Ascending aorta (tissue), 2 donors: Measurements from ENCODE around the gene RPS15A. TPM values are rescaled to one million over a fixed set of nuclear protein-coding genes. Genes with fewer than 3 reads are reported as not detected.
A peak's percentile ranks its signal among the peaks of the same experiment; 100 is the strongest.

Experiments
- DNase-seq, 2 donors: peaks; one replicate each; pipeline ENCODE4 v3.0.0-alpha.2; 2019; ENCODE audit warnings: low spot score in 2 of 2
- H3K27ac ChIP-seq, 2 donors: fragments of 200-600 bp; sonication (generic); one replicate each; pipeline ENCODE4 v1.5.1; 2016 to 2017; ENCODE audit warnings: mild to moderate bottlenecking in 1 of 2
- H3K27me3 ChIP-seq: fragments of 200-600 bp; sonication (generic); one replicate; pipeline ENCODE4 v1.5.1; 2017
- H3K36me3 ChIP-seq, 2 donors: fragments of 200-600 bp; sonication (generic); one replicate each; pipeline ENCODE4 v1.5.1; 2016
- H3K4me1 ChIP-seq, 2 donors: fragments of 200-600 bp; sonication (generic); one replicate each; pipeline ENCODE4 v1.5.1; 2016 to 2017; ENCODE audit warnings: mild to moderate bottlenecking in 1 of 2
- H3K4me3 ChIP-seq, 2 donors: fragments of 200-600 bp; sonication (generic); one replicate each; pipeline ENCODE4 v1.5.1; 2016 to 2017; ENCODE audit warnings: mild to moderate bottlenecking in 1 of 2
- H3K9me3 ChIP-seq, 2 donors: fragments of 200-600 bp; sonication (generic); one replicate each; pipeline ENCODE4 v1.5.1; 2016
- CTCF ChIP-seq, 3 experiments: fragments of 200-600 bp in 2 of 3; fragments of 450-650 bp in 1 of 3; sonication (generic) in 2 of 3; IDR thresholded peaks; one replicate each; pipeline ENCODE4 v1.5.1; 2016 to 2019; ENCODE audit warnings: antibody characterized with exemption in 3 of 3, mild to moderate bottlenecking in 1 of 3, moderate library complexity in 1 of 3
- intact Hi-C: fragments of 100-400 bp; cut with DNase I; formaldehyde crosslinking; loops from one replicate; pipeline ENCODE4 v1.15.1; 2023
- total RNA-seq: library from RNA; depleted of rRNA; stranded (reverse); fragments of >200 nt; gene quantifications from one replicate; pipeline ENCODE4 v1.1.0, GENCODE V29; 2016

Gene RPS15A
- total RNA-seq, 1 donor from 2014 or later: 540 TPM

- no peak for TF ChIP-seq CTCF (IDR thresholded peaks at IDR 0.05)
- no peak overlapping the region for H3K27ac ChIP-seq
- no peak for DNase-seq
- H3K4me3 ChIP-seq: no peak overlapping the region
- H3K27me3 ChIP-seq: no peaks in the 10 kb centered on the region
- H3K36me3 ChIP-seq: peaks cover 42 to 49% of the 10 kb centered on the region in 2 donors
- intact Hi-C loops: loop anchor here (10.0 kb wide), 1 partner anchor 1462 kb away; no protein-coding TSS in a partner anchor
- no peaks in the 10 kb centered on the region for H3K9me3 ChIP-seq
- peaks cover 3 to 9% of the 10 kb centered on the region in 2 donors for H3K4me1 ChIP-seq
These were observed 6.2 kb upstream of the RPS15A start for GRCh38 chr16:18796377-18796776.

GRCh38 chr16:18792836-18793433, 2.8 kb upstream of the RPS15A start:
- peaks cover 50 to 55% of the 10 kb centered on the region in 2 donors for H3K36me3 ChIP-seq
- no peak overlapping the region for H3K27ac ChIP-seq
- intact Hi-C loops: loop anchor here (10.0 kb wide), 1 partner anchor 1458 kb away; no protein-coding TSS in a partner anchor
- no peak overlapping the region for H3K4me3 ChIP-seq
- DNase-seq: no peak
- H3K9me3 ChIP-seq: no peaks in the 10 kb centered on the region
- H3K27me3 ChIP-seq: no peaks in the 10 kb centered on the region
- TF ChIP-seq CTCF (IDR thresholded peaks at IDR 0.05): no peak
- H3K4me1 ChIP-seq: peaks cover 6 to 15% of the 10 kb centered on the region in 2 donors

DNA sequence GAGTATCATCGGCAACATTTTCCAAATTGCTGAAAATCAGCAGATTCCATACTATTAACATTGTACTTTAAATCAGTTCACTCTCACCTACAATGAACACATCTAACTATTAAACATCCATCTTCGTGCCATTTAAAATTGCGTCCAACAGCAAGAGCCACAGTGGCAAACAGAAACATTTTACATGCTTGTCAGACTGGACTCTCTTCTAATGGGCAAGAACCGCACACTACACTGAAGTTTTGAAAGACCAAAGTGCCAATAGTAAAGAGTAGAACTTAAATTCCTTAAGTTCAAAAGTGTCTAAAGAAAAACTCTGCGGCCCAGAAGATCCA, 652 bp downstream of the RPS15A start:
- DNase-seq: no peak
- peaks cover 6 to 24% of the 10 kb centered on the region in 2 donors for H3K4me1 ChIP-seq
- H3K27ac ChIP-seq: peak overlapping the region; percentile 62 to 79
- H3K4me3 ChIP-seq: peak overlapping the region; percentile 69 to 72
- H3K9me3 ChIP-seq: no peaks in the 10 kb centered on the region
- H3K36me3 ChIP-seq: peaks cover 59 to 65% of the 10 kb centered on the region in 2 donors
- intact Hi-C loops: no loop called here
- no peak for TF ChIP-seq CTCF (IDR thresholded peaks at IDR 0.05)
- no peaks in the 10 kb centered on the region for H3K27me3 ChIP-seq

DNA sequence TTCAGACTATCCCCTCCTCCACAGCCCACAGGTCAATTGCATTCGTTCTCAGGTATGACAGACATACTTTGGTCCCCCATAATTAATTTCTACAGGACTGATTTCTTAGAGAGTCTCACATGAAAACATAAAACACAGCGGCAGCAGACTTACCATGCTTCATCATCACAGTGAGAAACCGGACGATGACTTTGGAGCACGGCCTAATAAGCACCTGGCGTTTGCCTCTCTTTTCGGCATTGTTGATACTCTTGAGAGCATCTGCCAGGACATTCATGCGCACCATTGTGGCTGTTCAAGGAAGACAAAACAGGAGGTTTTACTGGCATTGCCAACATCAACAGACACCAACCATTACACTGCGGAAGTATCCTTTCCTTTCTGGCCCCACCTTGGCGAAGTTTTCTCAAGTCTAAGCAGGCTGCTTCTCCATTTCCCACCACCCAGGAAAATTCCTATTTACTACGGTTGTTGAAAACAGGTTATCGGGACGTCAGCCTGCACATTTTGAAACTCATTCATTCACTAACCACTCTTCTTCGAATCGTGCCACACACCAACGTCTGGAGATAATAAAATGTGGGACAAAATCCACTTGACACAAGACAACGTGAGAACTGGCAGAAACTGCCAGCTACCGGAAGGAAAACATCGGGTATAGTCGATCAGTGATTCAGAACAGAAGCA, 1.2 kb downstream of the RPS15A start:
- TF ChIP-seq CTCF (IDR thresholded peaks at IDR 0.05): no peak
- no peak for DNase-seq
- no peaks in the 10 kb centered on the region for H3K9me3 ChIP-seq
- H3K4me1 ChIP-seq: peaks cover 6 to 24% of the 10 kb centered on the region in 2 donors
- peaks cover 59 to 65% of the 10 kb centered on the region in 2 donors for H3K36me3 ChIP-seq
- H3K27me3 ChIP-seq: no peaks in the 10 kb centered on the region
- H3K4me3 ChIP-seq: peak overlapping the region; percentile 69 to 72
- intact Hi-C loops: no loop called here
- H3K27ac ChIP-seq: peak overlapping the region; percentile 62 to 79

DNA sequence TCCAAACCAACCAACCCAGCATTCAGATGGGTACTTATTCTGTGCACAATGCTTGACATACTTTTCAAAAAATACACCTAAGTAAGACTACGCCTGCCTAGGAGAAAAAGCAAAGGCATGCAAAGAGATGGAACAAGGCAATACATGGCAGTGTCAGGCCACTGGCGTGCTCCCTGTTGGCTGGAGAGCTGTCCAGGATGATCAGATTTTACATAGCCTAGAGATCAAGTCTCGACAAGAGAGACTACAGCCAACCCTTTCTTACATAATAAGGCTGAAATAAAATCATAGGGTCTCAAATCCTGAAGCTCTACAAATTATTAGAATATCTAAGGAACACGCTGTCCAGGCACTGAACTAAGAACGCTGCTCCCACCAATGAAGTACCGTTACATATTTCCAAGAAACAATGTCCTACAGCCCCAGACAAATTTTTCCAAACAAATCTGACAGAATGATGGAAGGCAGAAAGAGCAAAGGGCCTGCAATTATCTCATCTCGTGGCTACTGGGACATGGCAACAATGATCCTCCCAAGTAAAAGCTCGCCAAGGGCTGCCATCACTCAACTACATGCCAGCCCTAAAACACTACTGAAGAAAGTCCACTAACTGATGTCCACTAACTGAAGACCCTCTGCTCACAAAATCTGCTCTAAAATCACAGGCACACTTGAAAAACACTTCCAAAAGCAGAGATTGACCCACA, 5.1 kb downstream of the RPS15A start:
- intact Hi-C loops: no loop called here
- peaks cover 56 to 66% of the 10 kb centered on the region in 2 donors for H3K36me3 ChIP-seq
- no peak overlapping the region for H3K27ac ChIP-seq
- H3K9me3 ChIP-seq: no peaks in the 10 kb centered on the region
- no peak for TF ChIP-seq CTCF (IDR thresholded peaks at IDR 0.05)
- H3K4me3 ChIP-seq: no peak overlapping the region
- H3K27me3 ChIP-seq: no peaks in the 10 kb centered on the region
- H3K4me1 ChIP-seq: peaks cover 6 to 22% of the 10 kb centered on the region in 2 donors
- DNase-seq: no peak
